Endothelial cell of umbilical vein (primary cell): Measurements from ENCODE around the gene LAMP5. TPM values are rescaled to one million over a fixed set of nuclear protein-coding genes. Genes with fewer than 3 reads are reported as not detected.

Source experiments
- BruUV-seq: library from RNA; stranded (reverse); fragments of 400-500 nt; replicated peaks from 2 replicates; lab custom pipeline; 2021; lab: Mats Ljungman, UMichigan
- CTCF ChIA-PET: fragments of 300-600, 350-600 bp; sonication (Branson Sonifier 250); formaldehyde crosslinking; loops from one replicate; lab custom pipeline; 2021; ENCODE audit warnings: antibody characterized with exemption, inconsistent platforms; lab: Charles Lee
- POLR2A ChIA-PET: fragments of 300-600, 350-600 bp; sonication (Branson Sonifier 250); formaldehyde crosslinking; loops from one replicate; lab custom pipeline; 2021; ENCODE audit warnings: antibody characterized with exemption, inconsistent platforms; lab: Charles Lee
- DNase-seq: peaks from one replicate; pipeline ENCODE4 v3.0.0-alpha.2; 2011; ENCODE audit warnings: low read depth, low spot score
- FAIRE-seq: peaks from 2 replicates; lab custom pipeline; 2011; peaks lifted over from hg19 to GRCh38; lab: Jason Lieb, UNC
- H2AFZ ChIP-seq: 2 replicates; pipeline ENCODE4 v1.6.0; 2012; ENCODE audit warnings: low read depth, low read length, control low read depth, inconsistent platforms
- H3K27ac ChIP-seq: 2 replicates; pipeline ENCODE4 v1.5.1; 2011; ENCODE audit warnings: low read depth, mild to moderate bottlenecking, control low read depth, low read length, moderate library complexity; ENCODE audit not compliant: insufficient read depth
- H3K27me3 ChIP-seq, 2 experiments: 2 replicates each; pipeline versions ENCODE4 v1.6.0 to v1.6.1; 2011; ENCODE audit warnings: low read length in 2 of 2, mixed read lengths in 1 of 2; ENCODE audit not compliant: control insufficient read depth in 2 of 2, insufficient read depth in 2 of 2
- H3K36me3 ChIP-seq, 2 experiments: 2 replicates in 1 of 2; 3 replicates in 1 of 2; pipeline ENCODE4 v1.5.1; 2011; ENCODE audit warnings: low read length in 2 of 2, mild to moderate bottlenecking in 1 of 2, moderate library complexity in 1 of 2; ENCODE audit not compliant: control insufficient read depth in 2 of 2, insufficient read depth in 2 of 2; ENCODE audit errors: extremely low read depth in 1 of 2
- H3K4me1 ChIP-seq: 3 replicates; pipeline ENCODE4 v1.5.1; 2011; ENCODE audit warnings: mild to moderate bottlenecking, low read length; ENCODE audit not compliant: control insufficient read depth, insufficient read depth; ENCODE audit errors: extremely low read depth
- H3K4me2 ChIP-seq: 2 replicates; pipeline ENCODE4 v1.6.1; 2011; ENCODE audit warnings: low read length, control low read depth, mixed read lengths; ENCODE audit not compliant: insufficient read depth
- H3K4me3 ChIP-seq, 3 experiments: fragments of 200-600 bp in 1 of 3; sonication (generic), shearing (Covaris generic) in 1 of 3; replicated peaks in 1 of 3; 2 replicates each; pipeline ENCODE4 v1.5.1; 2011 to 2016; ENCODE audit warnings: control low read depth in 3 of 3, low read length in 3 of 3, mild to moderate bottlenecking in 2 of 3, inconsistent platforms in 1 of 3, low read depth in 1 of 3, moderate library complexity in 1 of 3; ENCODE audit not compliant: insufficient read depth in 1 of 3
- H3K79me2 ChIP-seq: 2 replicates; pipeline ENCODE4 v1.6.0; 2012; ENCODE audit warnings: low read length, inconsistent platforms; ENCODE audit not compliant: control insufficient read depth, insufficient read depth
- H3K9ac ChIP-seq: replicated peaks from 2 replicates; pipeline ENCODE3; 2011; ENCODE audit warnings: low read length, control low read depth; ENCODE audit not compliant: insufficient read depth; ENCODE audit errors: extremely low read depth
- H3K9me1 ChIP-seq: replicated peaks from 3 replicates; pipeline ENCODE4 v1.6.0; 2011; ENCODE audit warnings: mild to moderate bottlenecking, low read length; ENCODE audit not compliant: control insufficient read depth, insufficient read depth; ENCODE audit errors: extremely low read depth
- H3K9me3 ChIP-seq: replicated peaks from 2 replicates; pipeline ENCODE4 v1.5.1; 2012; ENCODE audit warnings: low read length, inconsistent platforms; ENCODE audit not compliant: control insufficient read depth, insufficient read depth
- H4K20me1 ChIP-seq: replicated peaks from 2 replicates; pipeline ENCODE3; 2011; ENCODE audit warnings: mild to moderate bottlenecking, low read length; ENCODE audit not compliant: control insufficient read depth, insufficient read depth; ENCODE audit errors: extremely low read depth
- EZH2 ChIP-seq: IDR thresholded peaks from 2 replicates; pipeline ENCODE4 v1.6.1; 2012; ENCODE audit warnings: borderline replicate concordance, low read depth, mild to moderate bottlenecking, moderate library complexity, low read length, inconsistent platforms; ENCODE audit not compliant: severe bottlenecking
- FOS ChIP-seq: IDR thresholded peaks from 2 replicates; pipeline ENCODE4 v1.6.1; 2011; ENCODE audit warnings: mild to moderate bottlenecking, low read length, moderate library complexity, borderline replicate concordance; ENCODE audit not compliant: insufficient read depth
- GATA2 ChIP-seq: IDR thresholded peaks from 2 replicates; pipeline ENCODE4 v1.7.0; 2011; ENCODE audit warnings: low read depth, mild to moderate bottlenecking, moderate library complexity, mixed read lengths, low read length; ENCODE audit not compliant: insufficient read length, insufficient read depth
- JUN ChIP-seq: IDR thresholded peaks from 2 replicates; pipeline ENCODE4 v1.6.1; 2011; ENCODE audit warnings: borderline replicate concordance, low read depth; ENCODE audit not compliant: insufficient read length, insufficient read depth
- MYC ChIP-seq: IDR thresholded peaks from one replicate; pipeline ENCODE4 v1.6.1; 2011; ENCODE audit warnings: mild to moderate bottlenecking, low read depth, low read length
- POLR2A ChIP-seq: IDR thresholded peaks from 2 replicates; pipeline ENCODE4 v1.6.1; 2012; ENCODE audit warnings: low read depth, mild to moderate bottlenecking, control low read depth, low read length
- POLR2AphosphoS5 ChIP-seq: IDR thresholded peaks from 2 replicates; pipeline ENCODE4 v1.6.1; 2012; ENCODE audit warnings: low read depth, mild to moderate bottlenecking, control low read depth, low read length, moderate library complexity; ENCODE audit not compliant: insufficient read depth
- dilution Hi-C: fragments of 300-500 bp; cut with MboI; formaldehyde crosslinking; loops from one replicate; pipeline ENCODE4 v1.15.0; 2019; ENCODE audit warnings: low sequenced_read_pairs; ENCODE audit not compliant: extremely low pct_ligation_motif_present
- intact Hi-C: fragments of 100-400 bp; cut with micrococcal nuclease; formaldehyde crosslinking; loops from one replicate; pipeline ENCODE4 v1.10.0; 2022
- polyA plus RNA-seq, 4 experiments: library from polyadenylated mRNA; depleted of rRNA in 3 of 4; stranded (reverse) in 3 of 4; unstranded in 1 of 4; fragments of >200 nt; gene quantifications; 2 replicates each; pipeline versions ENCODE4 v1.2.1 to v1.2.3, GENCODE V29; 2011 to 2012; ENCODE audit warnings: missing spikeins in 1 of 4
- total RNA-seq: library from RNA; stranded (reverse); gene quantifications from 2 replicates; pipeline ENCODE4 v1.2.3, GENCODE V29; 2021
- TF ChIP-seq, protein P1 (sequence below): IDR thresholded peaks from 2 replicates; pipeline ENCODE4 v1.6.1; 2011; ENCODE audit not compliant: insufficient read depth, insufficient read length
- TF ChIP-seq, protein P2 (sequence below), 2 donors: IDR thresholded peaks; 1 replicate in 1 of 2; 2 replicates in 1 of 2; pipeline ENCODE4 v1.5.1; 2011; ENCODE audit warnings: low read length in 2 of 2, mild to moderate bottlenecking in 2 of 2, moderate library complexity in 2 of 2, control low read depth in 1 of 2, inconsistent platforms in 1 of 2, low read depth in 1 of 2; ENCODE audit not compliant: insufficient read depth in 1 of 2; ENCODE audit errors: extremely low read depth in 1 of 2

LAMP5 gene
- total and polyA plus RNA-seq, 2 donors (not counting 3 experiments of a cell fraction or from before 2014, with no cell fraction given), result not detected

DNA sequence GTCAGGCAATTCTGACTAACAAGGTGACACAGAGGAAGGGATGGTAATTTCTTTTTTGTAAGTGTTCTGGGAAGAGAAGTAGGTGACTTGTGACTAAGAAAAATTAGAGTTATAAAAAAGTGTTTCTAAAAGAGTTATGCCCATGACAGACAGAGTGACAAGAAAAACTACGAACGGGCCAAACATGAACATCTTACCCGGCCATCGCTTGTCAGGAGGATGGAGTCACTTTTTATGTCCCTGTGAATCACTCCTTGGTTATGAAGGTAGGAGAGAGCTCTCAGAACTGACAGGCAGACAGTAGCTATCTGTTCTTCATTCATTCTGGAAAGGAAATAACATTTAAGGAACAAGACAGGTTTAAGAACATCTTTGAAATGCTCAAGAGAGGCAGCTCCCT is 43.0 kb downstream of the LAMP5 start:
- no peak for DNase-seq
- Histone ChIP-seq H2AFZ (no peak overlapping the region), H3K27me3 (peaks cover 1 to 5% of the 10 kb centered on the region in 2 experiments), H3K9me3 (no peaks in the 10 kb centered on the region), H3K9ac (no peak overlapping the region), H3K36me3 (no peaks in the 10 kb centered on the region), H4K20me1 (no peaks in the 10 kb centered on the region), H3K4me3 (no peak overlapping the region), H3K9me1 (no peaks in the 10 kb centered on the region), H3K4me1 (no peaks in the 10 kb centered on the region), H3K79me2 (no peaks in the 10 kb centered on the region), H3K4me2 (no peak overlapping the region), H3K27ac (no peak overlapping the region)
- no peak for TF ChIP-seq JUN
- TF ChIP-seq, protein P1, sequence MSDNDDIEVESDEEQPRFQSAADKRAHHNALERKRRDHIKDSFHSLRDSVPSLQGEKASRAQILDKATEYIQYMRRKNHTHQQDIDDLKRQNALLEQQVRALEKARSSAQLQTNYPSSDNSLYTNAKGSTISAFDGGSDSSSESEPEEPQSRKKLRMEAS, result no peak
- no peak for TF ChIP-seq POLR2AphosphoS5
- TF ChIP-seq, protein P2, sequence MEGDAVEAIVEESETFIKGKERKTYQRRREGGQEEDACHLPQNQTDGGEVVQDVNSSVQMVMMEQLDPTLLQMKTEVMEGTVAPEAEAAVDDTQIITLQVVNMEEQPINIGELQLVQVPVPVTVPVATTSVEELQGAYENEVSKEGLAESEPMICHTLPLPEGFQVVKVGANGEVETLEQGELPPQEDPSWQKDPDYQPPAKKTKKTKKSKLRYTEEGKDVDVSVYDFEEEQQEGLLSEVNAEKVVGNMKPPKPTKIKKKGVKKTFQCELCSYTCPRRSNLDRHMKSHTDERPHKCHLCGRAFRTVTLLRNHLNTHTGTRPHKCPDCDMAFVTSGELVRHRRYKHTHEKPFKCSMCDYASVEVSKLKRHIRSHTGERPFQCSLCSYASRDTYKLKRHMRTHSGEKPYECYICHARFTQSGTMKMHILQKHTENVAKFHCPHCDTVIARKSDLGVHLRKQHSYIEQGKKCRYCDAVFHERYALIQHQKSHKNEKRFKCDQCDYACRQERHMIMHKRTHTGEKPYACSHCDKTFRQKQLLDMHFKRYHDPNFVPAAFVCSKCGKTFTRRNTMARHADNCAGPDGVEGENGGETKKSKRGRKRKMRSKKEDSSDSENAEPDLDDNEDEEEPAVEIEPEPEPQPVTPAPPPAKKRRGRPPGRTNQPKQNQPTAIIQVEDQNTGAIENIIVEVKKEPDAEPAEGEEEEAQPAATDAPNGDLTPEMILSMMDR (IDR thresholded peaks at IDR 0.05; ENCODE audit: extremely low read depth in 1 of 2, insufficient read depth in 1 of 2, low read depth in 1 of 2, low read length in 2 of 2), result no peak
- TF ChIP-seq MYC, result no peak
- TF ChIP-seq EZH2, result no peak
- no peak for TF ChIP-seq FOS
- TF ChIP-seq POLR2A, result no peak
- TF ChIP-seq GATA2, result no peak
- FAIRE-seq, result no peak
- ChIA-PET POLR2A (no interaction called here), CTCF (no interaction called here)
- BruUV-seq, result no TSS peak
- dilution Hi-C loops (no loop called here), intact Hi-C loops (no loop called here)
